Measurements from ENCODE around the gene RAD9B.
"Not testable (repeated sequence)": the region's sequence is repeated elsewhere in the genome, so short reads cannot be mapped to it uniquely, and the experiment has no call there.

Gene RAD9B

GRCh38 chr12:110528277-110528839 lies 26.2 kb downstream of the RAD9B start:
- DNase-seq = no peak

GRCh38 chr12:110530511-110530910 lies 28.4 kb downstream of the RAD9B start:
- DNase-seq = no peak

- DNase-seq = no peak
Observed at GRCh38 chr12:110531741-110532333, 29.7 kb downstream of the RAD9B start.

GRCh38 chr12:110532644-110533043 lies 30.5 kb downstream of the RAD9B start:
- DNase-seq = no peak

- DNase-seq = no peak
Observed at GRCh38 chr12:110533607-110534006, 31.5 kb downstream of the RAD9B start.

- DNase-seq = no peak
Observed at GRCh38 chr12:110534811-110535210, 32.7 kb downstream of the RAD9B start.

GRCh38 chr12:110536834-110537604 lies 34.9 kb downstream of the RAD9B start:
- DNase-seq = no peak

- DNase-seq = no peak
Observed at GRCh38 chr12:110537605-110538409, 35.7 kb downstream of the RAD9B start.

GRCh38 chr12:110538869-110539622 lies 36.9 kb downstream of the RAD9B start:
- no peak for DNase-seq

- DNase-seq = no peak
Observed at GRCh38 chr12:110540048-110540447, 37.9 kb downstream of the RAD9B start.

GRCh38 chr12:110543252-110543959 lies 41.3 kb downstream of the RAD9B start:
- peak; percentile 72 for DNase-seq

GRCh38 chr12:110543965-110544364 lies 41.8 kb downstream of the RAD9B start:
- DNase-seq = no peak

GRCh38 chr12:110545259-110545658 lies 43.1 kb downstream of the RAD9B start:
- not testable (repeated sequence) for DNase-seq

- DNase-seq = no peak
Observed at GRCh38 chr12:110545812-110546211, 43.7 kb downstream of the RAD9B start.

- DNase-seq = no peak
Observed at GRCh38 chr12:110546339-110546738, 44.2 kb downstream of the RAD9B start.

GRCh38 chr12:110547090-110547489 lies 45.0 kb downstream of the RAD9B start:
- DNase-seq = no peak

GRCh38 chr12:110548678-110549077 lies 46.5 kb downstream of the RAD9B start:
- DNase-seq = no peak

- no peak for DNase-seq
Observed at GRCh38 chr12:110549716-110550115, 47.6 kb downstream of the RAD9B start.

GRCh38 chr12:110550981-110551380 lies 48.9 kb downstream of the RAD9B start:
- no peak for DNase-seq

Data from NCI-H2171 treated with DMSO at 0.1 percent for 48 hours (cell line).